Measurements from ENCODE around the gene ZNF860. TPM values are rescaled to one million over a fixed set of nuclear protein-coding genes. Genes with fewer than 3 reads are reported as not detected.
"Not testable (repeated sequence)": the region's sequence is repeated elsewhere in the genome, so short reads cannot be mapped to it uniquely, and the experiment has no call there.

The ZNF860 gene
- total RNA-seq, 1 donor from 2014 or later: 0.29 TPM

- no peak for TF ChIP-seq CTCF (conservative IDR thresholded peaks at IDR 0.05; ENCODE audit: low read depth, low read length)
- no peak overlapping the region for H3K4me3 ChIP-seq (ENCODE audit: low read depth, low read length)
- DNase-seq (ENCODE audit: low read depth): no peak
Measured at GRCh38 chr3:31977736-31978135, 3.8 kb upstream of the ZNF860 start.

GRCh38 chr3:31978553-31978952, 3.0 kb upstream of the ZNF860 start:
- no peak for TF ChIP-seq CTCF (conservative IDR thresholded peaks at IDR 0.05; ENCODE audit: low read depth, low read length)
- DNase-seq (ENCODE audit: low read depth): no peak
- peak overlapping the region; percentile 93 for H3K4me3 ChIP-seq (ENCODE audit: low read depth, low read length)

GRCh38 chr3:31979001-31979697, 2.4 kb upstream of the ZNF860 start:
- no peak for DNase-seq (ENCODE audit: low read depth)
- peak overlapping the region; percentile 93 for H3K4me3 ChIP-seq (ENCODE audit: low read depth, low read length)
- TF ChIP-seq CTCF (conservative IDR thresholded peaks at IDR 0.05; ENCODE audit: low read depth, low read length): no peak

GRCh38 chr3:31980530-31981205, 882 bp upstream of the ZNF860 start:
- no peak for DNase-seq (ENCODE audit: low read depth)
- peak; percentile 13 for TF ChIP-seq CTCF (conservative IDR thresholded peaks at IDR 0.05; ENCODE audit: low read depth, low read length)
- peak overlapping the region; percentile 93 for H3K4me3 ChIP-seq (ENCODE audit: low read depth, low read length)

- TF ChIP-seq CTCF (conservative IDR thresholded peaks at IDR 0.05; ENCODE audit: low read depth, low read length): no peak
- DNase-seq (ENCODE audit: low read depth): no peak
- no peak overlapping the region for H3K4me3 ChIP-seq (ENCODE audit: low read depth, low read length)
Measured at GRCh38 chr3:31984321-31984720, 2.8 kb downstream of the ZNF860 start.

- no peak for DNase-seq (ENCODE audit: low read depth)
- no peak overlapping the region for H3K4me3 ChIP-seq (ENCODE audit: low read depth, low read length)
- TF ChIP-seq CTCF (conservative IDR thresholded peaks at IDR 0.05; ENCODE audit: low read depth, low read length): no peak
Measured at GRCh38 chr3:31985831-31986230, 4.3 kb downstream of the ZNF860 start.

- no peak for TF ChIP-seq CTCF (conservative IDR thresholded peaks at IDR 0.05; ENCODE audit: low read depth, low read length)
- H3K4me3 ChIP-seq (ENCODE audit: low read depth, low read length): no peak overlapping the region
- DNase-seq (ENCODE audit: low read depth): no peak
Measured at GRCh38 chr3:31988271-31988670, 6.7 kb downstream of the ZNF860 start.

- H3K4me3 ChIP-seq (ENCODE audit: low read depth, low read length); DNase-seq (ENCODE audit: low read depth): not testable (repeated sequence)
Measured at GRCh38 chr3:31992995-31993394, 11.4 kb downstream of the ZNF860 start.
